Activated CD4-positive, alpha-beta T cell treated with anti-CD3 and anti-CD28 coated beads, Interleukin-2, amount 10 ng/mL, durations not matched to agents 7 days and 5 days (primary cell): Measurements from ENCODE around the gene TMC6. TPM values are rescaled to one million over a fixed set of nuclear protein-coding genes. Genes with fewer than 3 reads are reported as not detected.
"Not testable (repeated sequence)": the region's sequence is repeated elsewhere in the genome, so short reads cannot be mapped to it uniquely, and the experiment has no call there.

ENCODE experiments used
- CTCF ChIA-PET: fragments of 350-600 bp; sonication (Branson Sonifier 250); formaldehyde crosslinking; loops from one replicate; lab custom pipeline; 2021; ENCODE audit warnings: antibody characterized with exemption; lab: Charles Lee
- POLR2A ChIA-PET: fragments of 350-600 bp; sonication (Branson Sonifier 250); formaldehyde crosslinking; loops from one replicate; lab custom pipeline; 2021; ENCODE audit warnings: antibody characterized with exemption; lab: Charles Lee
- DNase-seq: peaks from one replicate; pipeline ENCODE4 v3.0.0-alpha.2; 2020
- H3K27ac Mint-ChIP-seq: one replicate; pipeline ENCODE4 v1.8.0; 2021; ENCODE audit warnings: mild to moderate bottlenecking, moderate library complexity, mixed read lengths
- H3K27me3 Mint-ChIP-seq: one replicate; pipeline ENCODE4 v1.8.0; 2021; ENCODE audit warnings: mixed read lengths
- H3K36me3 Mint-ChIP-seq: one replicate; pipeline ENCODE4 v1.8.0; 2021; ENCODE audit warnings: low read depth, mixed read lengths
- H3K4me1 Mint-ChIP-seq: one replicate; pipeline ENCODE4 v1.8.0; 2021; ENCODE audit warnings: mixed read lengths
- H3K4me3 Mint-ChIP-seq: one replicate; pipeline ENCODE4 v1.8.0; 2021; ENCODE audit warnings: mild to moderate bottlenecking, moderate library complexity, mixed read lengths
- H3K9me3 Mint-ChIP-seq: one replicate; pipeline ENCODE4 v1.8.0; 2021; ENCODE audit warnings: mixed read lengths
- total RNA-seq, 2 experiments: library from RNA; stranded (reverse); gene quantifications; one replicate each; pipeline ENCODE4 v1.2.3, GENCODE V29; 2021

The TMC6 gene
- total RNA-seq, 2 experiments from 2014 or later: 414 to 438 TPM

DNA sequence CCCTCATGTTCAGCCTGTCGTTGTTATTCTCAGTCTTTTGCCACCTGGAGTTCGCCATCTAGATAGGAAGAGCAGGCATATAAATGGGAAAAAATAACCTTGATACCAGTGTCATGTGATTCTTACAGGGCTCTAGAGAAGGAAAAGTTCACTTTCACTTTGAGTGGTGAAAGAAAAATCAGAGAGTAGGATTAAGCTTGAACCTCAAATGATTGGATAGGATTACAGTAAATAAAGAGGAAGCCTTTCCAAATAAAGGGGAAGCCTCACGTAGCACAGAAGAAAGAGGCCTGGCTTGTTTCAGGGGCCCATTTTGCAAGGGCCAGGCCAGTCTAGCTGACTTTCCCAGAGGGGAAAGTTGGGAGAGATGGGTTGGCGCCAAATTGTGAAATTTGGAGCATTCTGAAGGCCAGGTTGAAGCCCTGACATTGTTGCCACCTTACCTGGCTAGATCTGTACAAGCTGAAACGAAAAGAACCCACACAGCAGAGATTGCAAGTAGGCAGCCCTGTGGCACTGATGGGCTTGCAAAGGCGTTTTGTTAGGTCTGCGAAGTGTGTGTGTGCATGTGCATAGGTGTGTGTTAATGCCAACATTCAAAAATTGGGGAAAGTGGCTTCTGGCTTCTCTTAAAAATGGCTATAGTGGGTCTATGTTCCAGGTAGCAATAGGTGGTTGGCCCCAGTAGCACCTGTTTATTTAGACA is 38.8 kb downstream of the TMC6 start:
- Mint-ChIP-seq H3K27me3 (no peaks in the 10 kb centered on the region), H3K9me3 (no peaks in the 10 kb centered on the region), H3K4me3 (no peak overlapping the region), H3K27ac (no peak overlapping the region), H3K36me3 (peaks cover 46% of the 10 kb centered on the region), H3K4me1 (peaks cover 4% of the 10 kb centered on the region)
- ChIA-PET POLR2A (interaction anchor here (0.6 kb wide), 1 partner anchor 69 kb away, joined by 3 read pairs; no protein-coding TSS in a partner anchor), CTCF (interaction anchor here (1.2 to 2.0 kb wide), 2 partner anchors 13 to 87 kb away, joined by 3 to 8 read pairs; no protein-coding TSS in a partner anchor)
- DNase-seq: no peak

- Mint-ChIP-seq H3K27ac (no peak overlapping the region), H3K36me3 (peaks cover 39% of the 10 kb centered on the region), H3K4me3 (no peak overlapping the region), H3K27me3 (no peaks in the 10 kb centered on the region), H3K9me3 (no peaks in the 10 kb centered on the region), H3K4me1 (peaks cover 4% of the 10 kb centered on the region)
- ChIA-PET CTCF (interaction anchor here (1.2 to 2.0 kb wide), 2 partner anchors 11 to 88 kb away, joined by 3 to 8 read pairs; no protein-coding TSS in a partner anchor), POLR2A (no interaction called here)
- DNase-seq: no peak
These were observed 40.0 kb downstream of the TMC6 start for GRCh38 chr17:78088529-78088928.

GRCh38 chr17:78086740-78087139 is 41.8 kb downstream of the TMC6 start:
- POLR2A ChIA-PET: no interaction called here
- Mint-ChIP-seq H3K9me3 (no peaks in the 10 kb centered on the region), H3K4me1 (peaks cover 14% of the 10 kb centered on the region), H3K36me3 (peaks cover 28% of the 10 kb centered on the region), H3K27ac (no peak overlapping the region), H3K4me3 (no peak overlapping the region), H3K27me3 (no peaks in the 10 kb centered on the region)
- no peak for DNase-seq
- CTCF ChIA-PET: interaction anchor here (1.1 to 1.5 kb wide), 2 partner anchors 48 to 51 kb away, joined by 3 read pairs; no protein-coding TSS in a partner anchor

DNA sequence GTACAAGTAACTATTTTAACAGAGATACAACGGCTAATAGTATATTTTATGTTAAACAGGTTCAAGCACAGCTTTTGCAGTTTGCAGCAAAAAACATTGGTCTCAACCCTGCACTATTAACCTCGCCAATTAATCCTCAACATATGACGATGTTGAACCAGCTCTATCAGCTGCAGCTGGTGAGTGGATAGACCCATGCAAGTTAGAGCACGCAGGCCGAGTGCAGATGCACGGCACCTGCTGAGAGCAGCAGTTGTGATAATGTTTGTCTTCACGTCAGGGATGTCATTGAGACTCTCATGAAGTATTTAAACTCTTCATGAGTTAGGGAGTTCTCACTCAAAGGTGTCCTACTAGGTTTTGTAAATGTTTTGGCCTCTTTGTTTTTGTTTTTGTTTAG is 45.6 kb downstream of the TMC6 start:
- no peaks in the 10 kb centered on the region for H3K27me3 Mint-ChIP-seq
- peaks cover 33% of the 10 kb centered on the region for H3K36me3 Mint-ChIP-seq
- no peaks in the 10 kb centered on the region for H3K9me3 Mint-ChIP-seq
- peaks cover 10% of the 10 kb centered on the region for H3K4me1 Mint-ChIP-seq
- POLR2A ChIA-PET: interaction anchor here (0.6 kb wide), 1 partner anchor 54 kb away, joined by 3 read pairs; no protein-coding TSS in a partner anchor
- DNase-seq: no peak
- no peak overlapping the region for H3K27ac Mint-ChIP-seq
- no peak overlapping the region for H3K4me3 Mint-ChIP-seq
- CTCF ChIA-PET: interaction anchor here (4.3 kb wide), 1 partner anchor 168 kb away, joined by 18 read pairs; no protein-coding TSS in a partner anchor

- POLR2A ChIA-PET, H3K9me3 Mint-ChIP-seq, H3K27me3 Mint-ChIP-seq, H3K27ac Mint-ChIP-seq, DNase-seq, H3K4me3 Mint-ChIP-seq: not testable (repeated sequence)
- CTCF ChIA-PET: interaction anchor here (4.3 kb wide), 1 partner anchor 168 kb away, joined by 18 read pairs; no protein-coding TSS in a partner anchor
- H3K36me3 Mint-ChIP-seq: peaks cover 33% of the 10 kb centered on the region
- H3K4me1 Mint-ChIP-seq: peaks cover 10% of the 10 kb centered on the region
These were observed 46.1 kb downstream of the TMC6 start for GRCh38 chr17:78082355-78082872.

DNA sequence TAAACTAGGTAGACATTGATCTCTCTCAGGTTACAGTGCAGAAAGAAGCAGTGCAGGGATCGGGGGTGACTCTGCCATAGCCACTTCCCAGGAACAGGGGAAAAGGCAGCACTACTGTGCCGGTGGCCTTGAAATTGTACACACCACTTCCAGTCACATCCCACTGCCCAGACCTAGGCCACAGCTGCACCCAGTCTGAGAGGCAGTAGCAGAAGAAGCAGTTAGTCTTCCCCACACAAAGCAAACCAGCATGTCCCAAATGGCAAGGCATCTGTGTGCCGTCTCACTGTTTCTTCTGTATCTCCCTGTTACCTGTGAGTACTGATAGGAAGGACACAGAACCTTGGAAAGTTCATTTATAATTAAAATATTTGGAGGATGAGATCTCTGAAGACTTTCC is 47.0 kb downstream of the TMC6 start:
- H3K4me1 Mint-ChIP-seq: peaks cover 10% of the 10 kb centered on the region
- no peak for DNase-seq
- H3K9me3 Mint-ChIP-seq: no peaks in the 10 kb centered on the region
- peaks cover 32% of the 10 kb centered on the region for H3K36me3 Mint-ChIP-seq
- H3K27ac Mint-ChIP-seq: no peak overlapping the region
- no peaks in the 10 kb centered on the region for H3K27me3 Mint-ChIP-seq
- ChIA-PET CTCF (interaction anchor here (4.3 kb wide), 1 partner anchor 169 kb away, joined by 18 read pairs; no protein-coding TSS in a partner anchor), POLR2A (no interaction called here)
- no peak overlapping the region for H3K4me3 Mint-ChIP-seq

- Mint-ChIP-seq H3K4me3 (no peak overlapping the region), H3K27me3 (no peaks in the 10 kb centered on the region), H3K9me3 (no peaks in the 10 kb centered on the region), H3K4me1 (peaks cover 10% of the 10 kb centered on the region), H3K27ac (no peak overlapping the region), H3K36me3 (peaks cover 35% of the 10 kb centered on the region)
- DNase-seq: no peak
- CTCF ChIA-PET: no interaction called here
- POLR2A ChIA-PET: no interaction called here
These were observed 49.3 kb downstream of the TMC6 start for GRCh38 chr17:78079253-78079652.

- CTCF ChIA-PET: no interaction called here
- H3K9me3 Mint-ChIP-seq: no peaks in the 10 kb centered on the region
- H3K27ac Mint-ChIP-seq: no peak overlapping the region
- H3K27me3 Mint-ChIP-seq: no peaks in the 10 kb centered on the region
- no peaks in the 10 kb centered on the region for H3K4me1 Mint-ChIP-seq
- POLR2A ChIA-PET: no interaction called here
- H3K4me3 Mint-ChIP-seq: no peak overlapping the region
- no peak for DNase-seq
- peaks cover 47% of the 10 kb centered on the region for H3K36me3 Mint-ChIP-seq
These were observed 53.0 kb downstream of the TMC6 start for GRCh38 chr17:78075545-78075944.

DNA sequence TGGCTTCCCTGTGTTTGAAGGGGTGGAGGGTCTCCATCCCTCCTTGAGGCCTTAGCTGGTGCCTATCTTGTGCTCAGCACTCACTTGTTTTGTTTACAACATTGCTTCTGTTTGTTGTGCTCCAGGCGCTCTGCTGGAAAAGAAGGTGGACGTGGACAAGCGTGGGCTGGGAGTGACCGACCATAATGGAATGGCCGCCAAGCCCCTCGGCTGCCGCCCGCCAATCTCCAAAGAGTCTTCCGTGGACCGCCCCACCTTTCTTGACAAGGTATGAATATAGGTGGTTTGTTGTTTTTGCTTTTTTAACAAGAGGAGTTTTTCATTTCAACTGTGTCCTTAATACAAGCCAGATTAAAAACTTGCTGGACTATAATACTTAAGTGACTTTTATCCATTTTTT is 53.5 kb downstream of the TMC6 start:
- ChIA-PET POLR2A (no interaction called here), CTCF (no interaction called here)
- H3K36me3 Mint-ChIP-seq: peaks cover 51% of the 10 kb centered on the region

GRCh38 chr17:78072961-78073360 is 55.6 kb downstream of the TMC6 start:
- peaks cover 44% of the 10 kb centered on the region for H3K36me3 Mint-ChIP-seq

More for the DNA sequence above, 53.5 kb downstream of the TMC6 start:
- Mint-ChIP-seq H3K27me3 (no peaks in the 10 kb centered on the region), H3K4me3 (no peak overlapping the region), H3K27ac (no peak overlapping the region), H3K9me3 (no peaks in the 10 kb centered on the region), H3K4me1 (no peaks in the 10 kb centered on the region)
- no peak for DNase-seq

DNA sequence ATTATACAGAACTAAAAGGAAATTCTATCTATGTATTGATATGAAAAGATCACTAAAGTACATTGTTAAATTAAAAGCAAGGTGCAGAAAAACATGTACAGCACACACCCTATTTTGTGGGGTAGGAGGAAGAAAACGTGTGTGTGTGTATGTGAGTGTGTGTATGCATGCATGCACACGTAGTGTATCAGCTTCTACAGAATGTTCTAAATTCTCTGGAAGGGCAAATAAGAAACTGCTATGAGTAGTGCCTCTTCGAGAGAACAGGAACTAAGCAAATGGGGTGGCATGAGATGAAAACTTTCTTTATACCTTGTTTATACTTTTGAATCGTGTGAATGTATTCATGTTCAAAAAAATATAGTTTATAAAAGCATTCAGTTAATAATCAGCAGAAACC is 58.9 kb downstream of the TMC6 start:
- ChIA-PET POLR2A (no interaction called here), CTCF (interaction anchor here (2.0 kb wide), 1 partner anchor 15 kb away, joined by 6 read pairs; no protein-coding TSS in a partner anchor)
- Mint-ChIP-seq H3K4me1 (peaks cover under 1% of the 10 kb centered on the region), H3K9me3 (no peaks in the 10 kb centered on the region), H3K27ac (no peak overlapping the region), H3K4me3 (no peak overlapping the region), H3K36me3 (peaks cover 39% of the 10 kb centered on the region), H3K27me3 (no peaks in the 10 kb centered on the region)
- DNase-seq: no peak

More at GRCh38 chr17:78072961-78073360, 55.6 kb downstream of the TMC6 start:
- H3K27me3 Mint-ChIP-seq: no peaks in the 10 kb centered on the region
- CTCF ChIA-PET: no interaction called here
- no peaks in the 10 kb centered on the region for H3K4me1 Mint-ChIP-seq
- H3K27ac Mint-ChIP-seq: no peak overlapping the region
- H3K9me3 Mint-ChIP-seq: no peaks in the 10 kb centered on the region
- POLR2A ChIA-PET: no interaction called here
- H3K4me3 Mint-ChIP-seq: no peak overlapping the region
- no peak for DNase-seq

- DNase-seq, H3K27me3 Mint-ChIP-seq, POLR2A ChIA-PET, CTCF ChIA-PET, H3K4me1 Mint-ChIP-seq, H3K4me3 Mint-ChIP-seq, H3K9me3 Mint-ChIP-seq, H3K27ac Mint-ChIP-seq: not testable (repeated sequence)
- H3K36me3 Mint-ChIP-seq: peaks cover 30% of the 10 kb centered on the region
These were observed 61.6 kb downstream of the TMC6 start for GRCh38 chr17:78066976-78067375.

DNA sequence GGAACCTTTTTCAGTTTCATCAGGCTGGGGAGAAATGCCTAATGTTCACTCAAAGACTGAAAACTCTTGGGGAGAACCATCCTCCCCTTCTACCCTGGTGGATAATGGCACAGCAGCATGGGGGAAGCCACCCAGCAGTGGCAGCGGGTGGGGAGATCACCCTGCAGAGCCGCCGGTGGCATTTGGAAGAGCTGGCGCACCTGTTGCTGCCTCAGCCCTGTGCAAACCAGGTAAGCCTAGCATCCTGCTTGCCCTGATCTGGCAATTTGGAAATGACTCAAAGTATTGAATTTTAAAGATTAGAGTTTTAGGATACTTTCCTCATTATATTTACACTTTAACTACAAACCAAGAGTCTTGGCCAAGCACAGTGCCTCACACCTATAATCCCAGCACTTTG is 63.8 kb downstream of the TMC6 start:
- H3K27me3 Mint-ChIP-seq: no peaks in the 10 kb centered on the region
- no peak overlapping the region for H3K27ac Mint-ChIP-seq
- CTCF ChIA-PET: interaction anchor here (0.7 kb wide), 2 partner anchors 187 to 523 kb away, joined by 3 read pairs; no protein-coding TSS in a partner anchor
- no peak overlapping the region for H3K4me3 Mint-ChIP-seq
- POLR2A ChIA-PET: no interaction called here
- no peak for DNase-seq
- peaks cover 18% of the 10 kb centered on the region for H3K36me3 Mint-ChIP-seq
- H3K9me3 Mint-ChIP-seq: no peaks in the 10 kb centered on the region
- peaks cover 8% of the 10 kb centered on the region for H3K4me1 Mint-ChIP-seq
